Amniotic epithelial cell (primary cell): Measurements from ENCODE around the gene SHROOM3.
"Not testable (repeated sequence)": the region's sequence is repeated elsewhere in the genome, so short reads cannot be mapped to it uniquely, and the experiment has no call there.

Source experiments
- DNase-seq: peaks from one replicate; pipeline ENCODE4 v3.0.0-alpha.2; 2010; ENCODE audit warnings: low read depth

Gene SHROOM3

GRCh38 chr4:76445911-76446310 is 10.9 kb downstream of the SHROOM3 start:
- DNase-seq, result no peak

GRCh38 chr4:76447393-76447851 is 12.4 kb downstream of the SHROOM3 start:
- peak; percentile 42 for DNase-seq

GRCh38 chr4:76448211-76448610 is 13.2 kb downstream of the SHROOM3 start:
- no peak for DNase-seq

GRCh38 chr4:76449362-76449767 is 14.3 kb downstream of the SHROOM3 start:
- DNase-seq, result no peak

GRCh38 chr4:76449833-76450232 is 14.8 kb downstream of the SHROOM3 start:
- DNase-seq, result no peak

- DNase-seq, result no peak
Measured at GRCh38 chr4:76453232-76453631, 18.2 kb downstream of the SHROOM3 start.

- not testable (repeated sequence) for DNase-seq
Measured at GRCh38 chr4:76454073-76454472, 19.0 kb downstream of the SHROOM3 start.

- peak; percentile 86 for DNase-seq
Measured at GRCh38 chr4:76457885-76458284, 22.9 kb downstream of the SHROOM3 start.

- DNase-seq, result peak; percentile 81
Measured at GRCh38 chr4:76458297-76458696, 23.3 kb downstream of the SHROOM3 start.

- no peak for DNase-seq
Measured at GRCh38 chr4:76458825-76459224, 23.8 kb downstream of the SHROOM3 start.

GRCh38 chr4:76459291-76459723 is 24.3 kb downstream of the SHROOM3 start:
- peak; percentile 84 for DNase-seq

GRCh38 chr4:76463568-76463967 is 28.5 kb downstream of the SHROOM3 start:
- no peak for DNase-seq

- DNase-seq, result no peak
Measured at GRCh38 chr4:76470064-76470463, 35.0 kb downstream of the SHROOM3 start.

- no peak for DNase-seq
Measured at GRCh38 chr4:76470532-76470931, 35.5 kb downstream of the SHROOM3 start.

- DNase-seq, result peak; percentile 25
Measured at GRCh38 chr4:76476571-76476970, 41.5 kb downstream of the SHROOM3 start.

- no peak for DNase-seq
Measured at GRCh38 chr4:76484654-76485053, 49.6 kb downstream of the SHROOM3 start.

GRCh38 chr4:76485450-76485849 is 50.4 kb downstream of the SHROOM3 start:
- DNase-seq, result no peak

GRCh38 chr4:76486588-76487276 is 51.7 kb downstream of the SHROOM3 start:
- DNase-seq, result no peak

GRCh38 chr4:76487621-76488020 is 52.6 kb downstream of the SHROOM3 start:
- DNase-seq, result no peak

GRCh38 chr4:76488455-76488854 is 53.4 kb downstream of the SHROOM3 start:
- DNase-seq, result no peak

- DNase-seq, result peak; percentile 72
Measured at GRCh38 chr4:76488888-76489685, 54.1 kb downstream of the SHROOM3 start.

- no peak for DNase-seq
Measured at GRCh38 chr4:76489686-76490161, 54.7 kb downstream of the SHROOM3 start.

GRCh38 chr4:76492055-76492454 is 57.0 kb downstream of the SHROOM3 start:
- DNase-seq, result no peak
